ENCODE data around the gene ALK.

Gene ALK

DNA sequence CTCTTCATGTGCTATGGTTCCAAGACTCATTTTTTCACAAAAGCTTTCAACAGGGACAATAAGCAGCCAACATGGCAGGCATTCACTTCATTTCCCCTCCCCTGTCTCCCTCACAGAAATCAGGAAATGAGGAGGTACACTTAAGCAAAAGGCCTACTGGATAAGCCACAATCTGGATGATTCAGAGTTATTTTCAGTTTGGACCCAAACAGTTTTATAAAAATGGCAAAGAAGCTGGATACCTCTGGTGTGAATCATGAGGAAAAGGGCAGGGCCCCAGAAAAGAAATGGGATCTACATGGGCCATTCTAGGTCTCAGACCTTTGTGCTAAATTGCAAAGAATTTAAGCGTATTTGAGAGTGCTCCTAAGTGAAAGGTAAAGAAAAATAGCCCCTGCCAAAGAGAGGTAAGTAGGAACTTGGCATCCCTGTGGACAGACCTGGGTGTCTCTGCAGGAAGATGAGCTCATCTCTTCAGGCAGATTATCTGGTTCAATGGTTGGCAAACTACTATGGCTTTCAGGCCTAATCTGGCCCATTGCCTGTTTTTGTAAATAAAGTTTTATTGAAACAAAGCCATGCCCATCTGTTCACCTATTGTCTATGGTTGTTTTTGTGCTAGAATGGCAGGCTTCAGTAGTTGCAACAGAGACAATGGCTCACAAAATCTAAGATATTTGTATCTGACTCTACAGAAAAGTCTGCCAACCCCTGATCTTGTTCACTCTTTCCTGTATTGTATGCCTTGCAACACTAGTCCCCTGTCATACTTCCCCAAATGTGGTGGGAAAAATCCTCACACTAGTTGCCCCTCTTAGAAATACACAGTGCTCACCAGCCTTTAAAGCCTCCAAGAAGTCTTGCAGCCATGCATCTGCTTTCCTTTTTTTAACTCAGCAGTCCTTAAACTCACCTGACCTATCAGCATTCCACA is 315.0 kb downstream of the ALK start:
- DNase-seq (ENCODE audit: low read depth): peak; percentile 58

DNA sequence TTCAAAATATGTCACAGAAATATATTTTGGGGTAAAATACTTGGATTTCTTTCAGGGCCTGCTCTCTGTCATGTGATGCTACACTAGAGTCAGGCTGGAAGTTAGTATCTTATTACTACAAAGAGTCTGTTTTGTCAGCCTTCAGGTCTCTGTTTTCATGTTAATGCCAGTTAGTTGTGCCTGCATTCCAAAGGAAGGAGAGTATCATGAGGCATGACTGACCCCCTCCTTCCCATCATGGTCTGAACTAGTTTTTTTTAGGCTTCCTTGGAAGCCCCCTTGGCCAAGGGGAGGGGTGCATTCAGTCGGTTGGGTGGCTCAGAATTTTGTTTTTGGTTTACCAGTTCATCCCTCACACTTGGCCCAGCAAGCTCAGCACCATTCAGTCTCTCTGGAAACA is 318.0 kb downstream of the ALK start:
- no peak for DNase-seq (ENCODE audit: low read depth)

DNA sequence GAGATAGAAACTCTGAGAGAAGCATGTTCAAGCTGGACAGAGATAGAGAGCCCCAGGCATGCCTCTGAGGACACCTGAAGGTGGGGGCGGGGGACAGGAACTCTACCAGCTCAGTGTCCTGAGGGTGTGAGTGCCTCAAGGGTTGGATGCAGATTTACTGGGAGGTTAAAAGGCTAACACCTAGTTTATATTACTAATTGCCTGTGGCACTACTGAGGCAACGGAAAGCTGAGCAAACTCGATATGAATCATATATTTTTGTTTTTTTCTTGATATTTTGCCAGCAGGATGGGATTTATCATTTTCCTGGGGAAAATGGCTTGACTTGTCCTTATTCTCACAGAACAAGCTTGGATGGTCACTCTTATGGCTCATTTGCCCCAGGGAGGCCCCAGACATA is 319.5 kb downstream of the ALK start:
- DNase-seq (ENCODE audit: low read depth): no peak

DNA sequence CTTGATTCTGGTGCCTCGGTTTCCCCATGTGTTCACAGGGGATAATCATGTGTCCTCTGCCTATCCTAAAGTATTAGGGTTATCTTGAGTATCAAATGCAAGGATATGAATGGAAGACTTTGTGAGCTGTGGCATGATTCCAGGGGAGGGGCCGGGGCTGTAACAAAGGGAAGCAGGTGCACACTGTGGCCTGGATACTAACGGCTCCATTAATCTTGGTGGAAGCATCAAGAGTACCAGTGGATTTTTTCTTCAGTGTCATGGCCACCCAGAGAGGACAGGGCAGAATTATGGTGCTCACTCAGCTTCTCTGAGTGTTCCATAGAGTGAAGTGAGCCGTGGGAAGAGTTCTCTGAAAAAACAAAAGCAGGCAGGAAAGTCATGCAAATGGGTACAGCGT is 320.1 kb downstream of the ALK start:
- DNase-seq (ENCODE audit: low read depth): no peak

DNA sequence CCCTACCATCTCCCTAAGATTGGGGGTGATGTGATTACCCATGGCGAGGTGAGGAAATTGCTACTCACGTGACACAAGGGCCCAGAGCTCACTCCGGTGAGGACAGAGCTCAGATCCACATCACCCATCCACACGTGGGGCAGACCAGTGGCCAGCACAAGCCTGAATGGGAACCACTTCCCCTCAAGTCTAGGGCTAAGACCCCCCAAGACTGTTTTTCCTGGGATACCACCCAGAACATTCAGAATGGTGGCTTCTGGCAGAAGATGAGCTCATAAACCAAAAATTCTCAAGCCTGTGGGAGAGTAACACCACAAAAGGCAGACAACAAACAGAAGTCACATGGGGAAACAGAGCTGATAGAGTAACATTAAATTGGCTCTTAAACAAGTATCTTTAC is 321.4 kb downstream of the ALK start:
- DNase-seq (ENCODE audit: low read depth): no peak

DNA sequence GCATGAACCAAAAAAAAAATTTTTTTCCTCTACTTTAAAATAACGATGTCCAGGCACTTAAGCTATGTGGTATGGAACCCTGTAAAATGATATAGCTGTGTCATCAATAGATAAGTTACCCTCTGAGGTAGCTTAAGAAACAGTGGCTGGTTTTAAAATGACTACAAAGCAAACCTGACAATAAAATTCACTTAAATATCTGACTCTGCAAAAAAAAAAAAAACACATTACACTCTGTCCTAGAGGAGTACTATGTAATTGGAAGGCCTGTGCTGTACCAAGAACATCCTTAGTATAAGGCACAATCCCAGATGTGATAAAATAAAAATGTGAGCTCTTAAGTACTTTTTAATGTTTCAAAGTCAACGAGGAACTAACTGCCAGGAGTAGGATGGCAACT is 322.4 kb downstream of the ALK start:
- no peak for DNase-seq (ENCODE audit: low read depth)

DNA sequence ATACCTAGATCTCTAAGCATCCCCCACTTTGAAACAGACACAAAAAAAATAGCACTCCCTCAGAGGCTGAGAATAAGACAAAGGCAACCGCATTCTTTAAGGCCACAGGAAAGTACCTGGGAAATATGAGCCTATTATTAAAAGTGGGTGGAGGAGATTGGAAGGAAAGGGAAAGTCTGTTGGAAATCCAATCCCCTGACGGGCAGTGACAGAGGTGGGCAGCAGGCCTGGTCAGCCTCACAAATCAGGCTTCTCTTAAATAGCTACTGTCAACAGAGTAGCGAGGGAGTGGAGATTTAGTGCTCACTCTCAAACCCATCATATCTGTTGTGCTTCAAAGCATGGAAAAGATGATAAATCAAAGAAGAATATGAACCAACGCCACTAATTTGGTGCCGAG is 324.4 kb downstream of the ALK start:
- no peak for DNase-seq (ENCODE audit: low read depth)

DNA sequence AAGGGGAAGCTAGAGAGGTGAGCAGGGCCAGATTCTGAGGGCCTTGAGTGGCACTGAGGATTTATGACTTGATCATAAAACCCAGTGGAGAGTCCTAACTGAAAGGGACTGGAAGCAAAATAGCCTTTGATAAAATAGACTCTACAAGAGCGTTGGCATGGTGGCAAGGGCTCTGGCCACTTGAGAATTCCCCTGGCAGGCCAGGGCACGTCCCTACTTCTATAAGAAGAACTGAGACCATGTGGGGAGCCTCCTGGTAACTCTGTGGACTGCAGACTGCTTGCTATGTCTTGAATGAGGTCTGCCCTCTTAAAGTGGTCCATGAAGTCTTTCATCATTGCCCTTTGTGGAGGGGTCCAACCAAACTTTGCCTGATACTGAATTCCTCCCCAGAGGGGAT is 324.8 kb downstream of the ALK start:
- DNase-seq (ENCODE audit: low read depth): no peak

DNA sequence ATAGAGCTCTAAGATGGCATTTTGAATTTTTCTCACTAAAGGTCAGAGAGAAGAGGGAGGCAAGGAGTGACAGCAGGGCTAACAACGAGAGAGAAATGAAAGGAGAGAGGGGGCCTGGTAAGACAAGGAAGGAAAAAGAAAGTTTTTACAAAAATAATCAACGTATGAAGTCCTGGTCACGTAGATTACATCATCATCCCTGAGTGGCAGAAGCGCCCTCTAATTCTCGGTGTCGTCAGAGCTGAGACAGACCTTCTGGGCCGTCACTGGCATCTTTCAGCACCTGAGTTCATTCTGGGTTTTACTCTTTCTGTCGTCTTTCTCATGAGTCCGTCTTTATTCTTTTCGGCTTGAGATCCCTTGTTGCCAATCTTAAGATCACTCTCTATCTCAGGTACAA is 329.8 kb downstream of the ALK start:
- DNase-seq (ENCODE audit: low read depth): no peak

DNA sequence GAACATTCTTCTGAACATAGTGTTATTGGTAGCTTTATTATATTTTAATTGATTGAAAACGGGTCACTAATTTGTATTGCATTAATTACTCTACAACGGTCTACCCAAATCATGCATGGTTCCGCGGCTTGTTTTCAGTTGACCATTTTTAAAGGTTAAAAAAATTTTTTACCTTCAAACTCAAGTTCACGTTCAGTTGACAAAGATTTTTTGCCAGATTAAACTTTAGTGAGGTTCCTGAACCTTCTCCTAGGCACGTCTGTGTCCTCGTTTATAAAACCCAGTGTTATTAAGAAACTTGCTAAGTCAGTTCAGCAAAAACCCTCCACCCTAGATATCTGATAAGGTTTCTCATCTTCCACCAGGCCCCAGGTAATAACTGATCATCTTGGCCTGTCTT is 331.2 kb downstream of the ALK start:
- DNase-seq (ENCODE audit: low read depth): no peak

DNA sequence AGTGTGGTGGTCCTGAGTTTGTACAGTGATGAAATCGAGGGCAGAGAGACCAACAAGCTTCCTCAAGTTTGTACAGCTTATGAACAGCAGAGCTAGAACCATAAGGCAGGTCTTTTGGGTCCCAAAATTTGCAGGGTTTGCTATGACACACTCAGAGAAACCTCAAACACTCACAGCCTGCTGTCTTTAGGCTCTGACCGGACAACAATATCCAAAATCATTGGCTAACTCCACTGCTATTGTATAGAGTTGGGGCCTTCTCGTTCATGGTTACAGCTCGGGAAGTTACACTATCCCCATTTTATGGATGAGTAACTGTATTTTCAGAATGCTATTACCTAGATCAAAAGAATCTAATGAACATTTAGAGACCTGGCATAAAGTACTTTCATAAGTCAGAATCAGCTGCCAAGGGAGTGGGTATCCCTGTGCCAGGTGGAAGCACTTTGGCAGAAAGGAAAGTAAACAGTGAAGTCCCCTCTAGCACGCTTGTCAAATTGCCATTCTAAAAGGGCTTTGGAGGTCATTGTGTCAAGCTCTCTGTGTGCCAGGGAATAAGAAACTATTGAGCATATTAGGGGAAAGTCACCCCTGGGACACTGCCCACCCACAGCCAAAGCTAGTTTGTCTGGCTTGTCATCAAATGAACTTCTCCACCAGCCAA is 331.8 kb downstream of the ALK start:
- no peak for DNase-seq (ENCODE audit: low read depth)

DNA sequence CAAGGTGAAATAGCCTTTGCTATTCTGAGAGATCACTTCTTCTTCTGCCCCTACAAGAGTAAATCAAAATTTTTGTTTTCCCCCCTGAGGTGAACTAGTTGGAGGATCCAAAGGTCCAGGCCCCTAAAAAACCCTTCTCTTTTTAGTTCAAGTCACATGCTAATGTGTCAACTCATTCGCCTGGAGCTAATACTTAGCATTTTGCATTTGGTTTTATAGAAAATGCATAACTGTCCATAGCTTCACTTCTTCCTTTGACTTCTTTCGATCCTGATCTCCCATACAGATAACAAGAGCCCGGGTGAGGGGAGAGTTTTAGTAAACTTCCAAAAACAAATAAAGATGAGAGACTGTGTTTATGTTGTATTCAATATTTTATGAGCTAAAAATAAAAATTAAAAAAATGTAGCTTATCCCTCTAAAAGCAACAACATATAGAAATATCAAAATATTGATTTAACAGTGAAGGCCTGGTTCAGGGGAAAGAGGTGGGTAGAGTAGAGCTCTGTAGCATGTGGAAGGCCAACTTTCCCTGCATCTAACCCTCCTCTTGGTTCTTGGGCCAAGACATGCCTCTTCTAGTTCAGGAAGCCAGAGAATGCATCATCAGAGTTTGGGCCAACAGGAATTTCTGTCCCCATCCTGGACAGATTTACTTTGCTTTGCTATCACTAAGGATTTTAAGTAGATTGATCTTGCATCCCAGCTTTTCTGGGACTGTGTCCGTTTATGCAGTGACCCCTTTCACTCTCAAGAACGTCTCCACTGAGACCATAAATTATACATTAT is 333.8 kb downstream of the ALK start:
- DNase-seq (ENCODE audit: low read depth): no peak

DNA sequence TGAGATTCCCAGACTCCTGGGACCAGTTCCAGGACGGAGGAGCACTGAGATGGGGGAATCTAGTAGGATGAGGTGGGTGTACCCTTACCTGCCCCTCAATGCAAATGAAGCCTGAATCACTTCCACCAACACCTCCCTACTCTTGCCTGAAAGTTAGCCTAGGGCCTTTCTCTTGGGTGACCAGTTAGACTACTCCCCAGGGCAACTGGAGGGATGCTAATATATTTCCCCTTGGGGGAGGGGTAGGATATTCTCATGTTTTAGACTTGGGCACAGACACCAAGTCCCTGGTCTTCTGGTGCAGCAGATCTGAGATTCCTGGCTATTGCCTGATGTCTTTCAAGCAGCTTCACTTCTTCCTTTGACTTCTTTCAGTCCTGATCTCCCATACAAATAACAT is 334.5 kb downstream of the ALK start:
- no peak for DNase-seq (ENCODE audit: low read depth)

DNA sequence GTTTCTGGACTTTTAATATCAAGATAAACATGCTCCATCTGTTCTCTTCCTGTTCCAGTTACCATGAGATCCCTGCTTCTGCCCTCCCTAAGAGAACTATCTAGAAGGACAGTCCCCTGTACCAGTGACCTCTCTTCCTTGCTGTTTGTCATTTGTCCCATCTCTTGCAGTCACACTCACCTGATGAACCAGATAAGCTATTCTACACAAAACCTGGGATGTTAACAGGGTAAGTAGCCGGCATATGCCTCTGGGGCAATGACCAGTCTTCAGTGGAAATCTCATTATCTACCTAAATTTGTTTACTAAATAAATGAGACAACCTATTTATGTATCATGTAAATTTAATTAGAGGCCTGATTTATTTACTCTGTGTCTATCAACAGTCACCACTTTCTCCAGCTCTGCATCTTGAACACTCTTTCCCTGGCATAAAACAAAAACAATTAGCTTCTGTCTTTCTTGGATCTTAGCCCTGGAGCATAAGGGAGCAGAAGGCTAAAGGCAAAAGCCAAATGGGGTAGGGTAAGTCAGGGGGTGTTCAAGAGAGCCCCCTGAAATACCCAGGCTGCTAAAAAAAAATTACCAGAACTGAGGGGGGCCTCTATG is 337.7 kb downstream of the ALK start:
- DNase-seq (ENCODE audit: low read depth): no peak

DNA sequence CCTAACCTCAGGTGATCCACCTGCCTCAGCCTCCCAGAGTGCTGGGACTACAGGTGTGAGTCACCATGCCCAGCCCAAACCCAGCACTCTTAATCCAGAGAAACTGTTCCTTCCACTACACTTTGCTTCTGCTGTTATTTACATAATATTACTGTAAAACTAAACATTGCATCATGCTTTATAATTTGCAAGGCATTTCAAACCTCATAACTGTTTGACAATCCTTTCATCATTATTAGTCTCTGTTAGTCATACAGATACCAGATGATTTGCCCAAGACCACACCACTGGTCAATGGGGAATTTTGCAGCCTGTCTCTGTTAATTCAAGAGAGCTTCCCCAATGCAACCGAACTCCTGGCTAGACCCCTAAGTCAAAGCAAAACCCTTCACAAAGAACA is 338.3 kb downstream of the ALK start:
- no peak for DNase-seq (ENCODE audit: low read depth)

DNA sequence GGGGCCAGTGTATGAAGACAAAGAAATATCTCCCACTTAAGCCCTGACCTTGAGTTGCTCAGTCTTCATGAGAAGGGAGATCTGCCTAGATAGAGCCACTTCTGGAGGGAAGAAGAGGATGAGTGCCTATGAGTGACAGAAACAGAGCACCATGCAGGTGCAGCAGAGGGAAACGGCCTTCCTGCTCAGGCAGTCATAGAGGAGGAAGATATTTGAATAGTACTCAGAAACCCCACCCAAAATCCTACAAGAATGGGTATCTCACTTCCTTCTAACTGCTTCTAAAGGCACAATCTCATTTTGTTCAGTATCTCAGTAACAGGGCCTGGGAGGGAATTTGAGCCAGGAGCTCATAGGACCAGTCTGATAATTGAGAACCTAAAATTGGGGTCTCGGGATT is 339.3 kb downstream of the ALK start:
- DNase-seq (ENCODE audit: low read depth): no peak

DNA sequence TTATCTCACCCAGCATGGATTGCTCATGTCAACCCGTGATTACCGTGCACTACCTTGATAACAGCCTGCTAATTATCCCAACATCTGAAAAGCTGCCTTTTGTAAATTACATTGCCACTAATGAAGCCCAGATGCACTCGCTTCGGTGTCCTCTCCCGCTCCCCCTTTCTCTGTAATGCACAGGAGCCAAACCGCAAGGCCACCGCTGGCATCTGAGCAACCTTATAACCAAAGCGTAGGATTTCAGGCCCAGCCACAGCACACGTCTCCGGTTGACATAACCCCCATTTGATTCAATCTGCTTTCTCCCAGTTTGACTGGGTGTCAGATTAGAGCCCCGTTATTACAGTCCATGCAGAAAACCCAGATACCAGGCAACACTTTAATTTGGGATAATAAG is 341.2 kb downstream of the ALK start:
- peak; percentile 35 for DNase-seq (ENCODE audit: low read depth)

DNA sequence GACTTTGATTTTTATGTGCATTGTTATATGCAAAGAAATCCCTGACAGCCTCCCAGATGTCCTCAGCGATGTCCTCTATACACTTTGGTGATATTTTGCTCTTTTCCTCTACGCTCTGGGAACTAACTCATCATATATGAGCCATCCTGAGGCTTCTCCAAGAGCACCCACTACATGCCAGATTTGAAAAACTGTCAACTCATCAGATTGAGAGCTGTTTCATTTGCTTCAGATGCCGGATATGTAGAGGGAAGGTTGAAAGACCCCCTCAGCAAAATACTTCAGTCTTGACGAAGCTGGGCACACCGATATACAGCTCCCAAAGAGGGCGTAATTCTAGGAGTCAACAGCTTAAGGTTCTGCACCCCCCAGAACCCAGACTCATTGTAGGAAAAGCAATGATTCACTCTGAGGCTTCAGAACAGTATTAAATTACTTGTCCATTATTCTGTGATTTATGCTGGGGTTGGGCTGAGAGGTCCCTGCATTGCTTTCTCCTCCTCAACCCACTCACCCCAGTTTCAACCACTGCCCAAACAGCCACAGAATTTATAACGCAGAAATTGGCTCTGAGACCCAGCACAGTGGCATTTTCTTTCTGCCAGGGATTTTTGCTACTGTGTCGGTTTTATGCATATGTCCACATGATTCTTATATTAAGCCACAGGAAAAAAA is 341.8 kb downstream of the ALK start:
- DNase-seq (ENCODE audit: low read depth): no peak

DNA sequence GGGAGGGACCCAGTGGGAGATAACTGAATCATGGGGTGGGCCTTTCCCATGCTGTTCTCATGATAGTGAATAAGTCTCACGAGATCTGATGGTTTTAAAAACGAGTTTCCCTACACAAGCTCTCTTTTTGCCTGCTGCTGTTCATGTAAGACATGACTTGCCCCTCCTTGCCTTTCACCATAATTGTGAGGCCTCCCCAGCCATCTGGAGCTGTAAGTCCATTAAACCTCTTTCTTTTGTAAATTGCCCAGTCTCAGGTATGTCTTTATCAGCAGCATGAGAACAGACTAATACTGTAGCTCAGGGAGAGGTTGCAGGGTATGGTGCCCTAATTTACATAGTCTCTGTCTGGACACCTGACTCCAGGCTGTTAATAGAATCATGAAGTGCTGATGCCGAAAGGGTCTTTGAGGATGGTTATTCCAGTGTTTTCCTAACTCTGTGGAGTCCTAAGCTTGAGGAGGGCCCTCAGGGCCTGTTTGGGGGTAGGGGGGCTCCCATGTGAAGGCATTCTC is 343.2 kb downstream of the ALK start:
- no peak for DNase-seq (ENCODE audit: low read depth)

DNA sequence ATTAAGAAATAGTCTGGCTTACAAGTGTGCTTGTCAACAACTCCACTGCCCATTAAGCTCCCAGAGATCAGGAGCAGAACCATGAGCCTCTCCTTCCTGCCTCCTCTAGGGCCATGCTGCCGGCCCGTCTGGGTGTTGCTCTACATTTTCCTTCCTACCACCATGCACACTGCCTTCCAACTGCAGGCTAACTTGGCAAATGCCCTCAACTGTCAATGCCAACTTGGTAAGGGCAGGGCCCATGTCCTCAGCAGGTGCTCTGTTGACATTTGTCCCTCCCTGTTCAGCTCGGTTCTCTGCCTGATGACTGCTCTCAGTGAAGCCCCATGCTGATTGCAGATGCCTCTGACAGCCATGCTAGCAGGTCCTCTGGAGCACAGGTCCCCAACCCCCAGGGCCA is 345.2 kb downstream of the ALK start:
- no peak for DNase-seq (ENCODE audit: low read depth)

DNA sequence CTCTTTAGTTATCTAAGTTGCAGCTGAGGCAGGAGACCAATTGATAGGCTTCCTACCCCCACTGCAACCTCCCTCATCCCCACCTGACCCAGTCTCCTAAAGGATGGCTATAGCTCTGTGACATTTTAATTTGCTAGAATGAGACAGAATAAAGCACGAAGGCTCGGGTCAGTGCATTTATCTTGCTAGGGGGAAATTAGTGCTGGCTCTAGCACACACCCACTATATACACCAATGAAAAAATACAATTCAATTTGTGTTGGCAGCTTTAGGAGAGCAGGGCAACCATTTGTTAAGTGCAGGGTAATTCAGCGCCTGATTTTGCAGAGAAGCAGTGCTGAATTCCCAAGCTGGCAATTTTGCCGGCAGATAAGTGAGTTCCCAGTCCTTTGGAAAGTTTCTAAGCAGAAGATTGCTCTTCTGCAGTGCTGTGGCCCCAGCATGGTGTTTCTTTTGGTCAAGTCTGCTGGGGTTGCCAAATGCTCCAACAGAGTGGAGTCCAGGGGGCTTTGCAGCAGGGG is 346.0 kb downstream of the ALK start:
- no peak for DNase-seq (ENCODE audit: low read depth)

All from GM04504 (cell line).